Calu3 (cell line): ENCODE results near the gene CD28. TPM values are rescaled to one million over a fixed set of nuclear protein-coding genes. Genes with fewer than 3 reads are reported as not detected.

Source experiments
- BruUV-seq: library from RNA; stranded (reverse); fragments of 400-500 nt; replicated peaks from 2 replicates; lab custom pipeline; 2021; lab: Mats Ljungman, UMichigan
- CTCF ChIA-PET: fragments of 300-600 bp; sonication (Branson Sonifier 250); formaldehyde crosslinking; loops from one replicate; lab custom pipeline; 2022; ENCODE audit warnings: antibody characterized with exemption; lab: Charles Lee
- DNase-seq: peaks from one replicate; pipeline ENCODE4 v3.0.0; 2022
- H3K27ac Mint-ChIP-seq: one replicate; pipeline ENCODE4 v1.8.0; 2022; ENCODE audit warnings: mixed read lengths; ENCODE audit not compliant: unreplicated experiment
- H3K27me3 Mint-ChIP-seq: one replicate; pipeline ENCODE4 v1.8.0; 2022; ENCODE audit warnings: mixed read lengths; ENCODE audit not compliant: unreplicated experiment
- H3K36me3 Mint-ChIP-seq: one replicate; pipeline ENCODE4 v1.8.0; 2022; ENCODE audit warnings: mild to moderate bottlenecking, moderate library complexity, mixed read lengths; ENCODE audit not compliant: insufficient read depth, unreplicated experiment
- H3K4me1 Mint-ChIP-seq: one replicate; pipeline ENCODE4 v1.8.0; 2022; ENCODE audit warnings: mild to moderate bottlenecking, low read depth, mixed read lengths; ENCODE audit not compliant: unreplicated experiment
- H3K4me3 Mint-ChIP-seq: one replicate; pipeline ENCODE4 v1.8.0; 2022; ENCODE audit warnings: mild to moderate bottlenecking, low read depth, moderate library complexity, mixed read lengths; ENCODE audit not compliant: unreplicated experiment
- H3K9me3 Mint-ChIP-seq: one replicate; pipeline ENCODE4 v1.8.0; 2022; ENCODE audit warnings: low read depth, mixed read lengths; ENCODE audit not compliant: unreplicated experiment
- intact Hi-C: fragments of 100-400 bp; cut with micrococcal nuclease; formaldehyde crosslinking; loops from one replicate; pipeline ENCODE4 v1.10.0; 2022; ENCODE audit not compliant: unreplicated experiment
- total RNA-seq: library from RNA; stranded (reverse); gene quantifications from 2 replicates; pipeline ENCODE4 v1.2.3, GENCODE V29; 2022
- TF ChIP-seq, protein P1 (sequence below): fragments of 200-600 bp; IDR thresholded peaks from one replicate; pipeline ENCODE4 v1.8.0; 2022; ENCODE audit warnings: antibody characterized with exemption; ENCODE audit not compliant: unreplicated experiment

The CD28 gene
- total RNA-seq, 1 experiment from 2014 or later: not detected

DNA sequence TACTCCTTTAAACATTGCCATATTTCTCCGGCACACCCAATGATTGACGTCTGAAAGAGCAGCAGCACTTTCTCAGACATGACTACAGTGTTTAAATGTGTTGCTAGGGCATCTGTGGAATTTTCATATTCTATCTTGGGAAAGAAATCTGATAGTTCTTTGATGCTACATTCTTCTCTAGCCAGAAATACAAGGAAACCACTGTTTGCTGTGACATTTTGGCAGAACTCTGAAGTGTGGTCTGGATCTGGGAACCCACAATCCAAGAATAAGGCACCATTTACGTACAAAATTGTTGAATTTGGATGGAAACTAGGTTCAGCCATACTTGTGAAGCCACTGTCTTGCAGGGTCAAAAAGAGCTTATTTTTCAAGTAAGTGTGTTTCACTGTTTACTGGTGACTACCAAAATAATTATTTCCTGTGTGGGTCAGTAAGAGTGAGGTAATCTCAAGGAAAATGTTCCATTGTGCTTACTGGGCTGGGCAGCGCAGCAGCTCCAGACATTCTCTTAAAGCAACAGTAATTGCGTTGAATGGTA, 21.3 kb upstream of the CD28 start:
- no TSS peak for BruUV-seq
- H3K27me3 Mint-ChIP-seq: no peaks in the 10 kb centered on the region

DNA sequence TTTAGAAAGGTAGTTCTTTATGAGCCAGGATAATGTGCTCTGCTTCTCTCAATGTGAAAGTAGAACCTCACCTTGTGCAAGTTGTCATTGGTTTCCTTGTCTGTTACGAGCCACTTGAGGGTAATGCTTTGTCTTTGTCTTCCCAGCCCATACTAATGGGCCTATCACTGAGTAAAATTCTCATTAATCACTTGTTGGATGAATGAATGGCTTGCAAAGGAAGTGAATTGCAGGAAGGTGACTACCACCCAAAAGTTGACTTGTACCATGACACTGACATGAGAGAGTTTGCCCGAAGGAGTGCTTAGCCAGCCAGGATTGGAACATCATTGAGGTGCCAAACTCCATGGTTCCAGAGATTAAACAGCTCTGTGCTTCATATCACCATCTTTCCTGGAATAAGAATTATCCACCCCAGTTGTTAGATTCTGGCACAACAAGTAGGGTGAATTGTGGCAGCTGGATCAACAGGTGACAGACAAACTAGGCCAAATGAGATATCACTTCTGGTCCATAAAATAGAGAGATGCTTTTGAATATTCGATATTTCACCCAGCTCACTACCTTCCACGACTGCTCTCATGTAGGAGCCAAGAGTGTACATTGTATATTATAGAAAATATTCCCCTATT, 20.5 kb upstream of the CD28 start:
- Mint-ChIP-seq H3K36me3 (peaks cover 23% of the 10 kb centered on the region), H3K4me3 (no peak overlapping the region), H3K4me1 (peaks cover 80% of the 10 kb centered on the region), H3K9me3 (no peaks in the 10 kb centered on the region), H3K27me3 (no peaks in the 10 kb centered on the region), H3K27ac (peak overlapping the region; percentile 100)
- DNase-seq: no peak
- intact Hi-C loops: loop anchor here (1.0 to 2.0 kb wide), 2 partner anchors 97 to 125 kb away; no protein-coding TSS in a partner anchor
- CTCF ChIA-PET: interaction anchor here (1.4 to 2.6 kb wide), 3 partner anchors 14 to 129 kb away, joined by 3 to 15 read pairs (median 12); no protein-coding TSS in a partner anchor
- no TSS peak for BruUV-seq
- TF ChIP-seq, protein P1, sequence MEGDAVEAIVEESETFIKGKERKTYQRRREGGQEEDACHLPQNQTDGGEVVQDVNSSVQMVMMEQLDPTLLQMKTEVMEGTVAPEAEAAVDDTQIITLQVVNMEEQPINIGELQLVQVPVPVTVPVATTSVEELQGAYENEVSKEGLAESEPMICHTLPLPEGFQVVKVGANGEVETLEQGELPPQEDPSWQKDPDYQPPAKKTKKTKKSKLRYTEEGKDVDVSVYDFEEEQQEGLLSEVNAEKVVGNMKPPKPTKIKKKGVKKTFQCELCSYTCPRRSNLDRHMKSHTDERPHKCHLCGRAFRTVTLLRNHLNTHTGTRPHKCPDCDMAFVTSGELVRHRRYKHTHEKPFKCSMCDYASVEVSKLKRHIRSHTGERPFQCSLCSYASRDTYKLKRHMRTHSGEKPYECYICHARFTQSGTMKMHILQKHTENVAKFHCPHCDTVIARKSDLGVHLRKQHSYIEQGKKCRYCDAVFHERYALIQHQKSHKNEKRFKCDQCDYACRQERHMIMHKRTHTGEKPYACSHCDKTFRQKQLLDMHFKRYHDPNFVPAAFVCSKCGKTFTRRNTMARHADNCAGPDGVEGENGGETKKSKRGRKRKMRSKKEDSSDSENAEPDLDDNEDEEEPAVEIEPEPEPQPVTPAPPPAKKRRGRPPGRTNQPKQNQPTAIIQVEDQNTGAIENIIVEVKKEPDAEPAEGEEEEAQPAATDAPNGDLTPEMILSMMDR: no peak

More for the DNA sequence above, 21.3 kb upstream of the CD28 start:
- CTCF ChIA-PET: interaction anchor here (1.4 to 2.6 kb wide), 3 partner anchors 14 to 130 kb away, joined by 3 to 15 read pairs (median 12); no protein-coding TSS in a partner anchor
- no peaks in the 10 kb centered on the region for H3K9me3 Mint-ChIP-seq
- peaks cover 80% of the 10 kb centered on the region for H3K4me1 Mint-ChIP-seq
- TF ChIP-seq, protein P1: no peak
- H3K36me3 Mint-ChIP-seq: peaks cover 23% of the 10 kb centered on the region
- peak overlapping the region; percentile 100 for H3K27ac Mint-ChIP-seq
- no peak overlapping the region for H3K4me3 Mint-ChIP-seq
- peak; percentile 30 for DNase-seq
- intact Hi-C loops: loop anchor here (1.0 to 2.0 kb wide), 2 partner anchors 98 to 126 kb away; no protein-coding TSS in a partner anchor

DNA sequence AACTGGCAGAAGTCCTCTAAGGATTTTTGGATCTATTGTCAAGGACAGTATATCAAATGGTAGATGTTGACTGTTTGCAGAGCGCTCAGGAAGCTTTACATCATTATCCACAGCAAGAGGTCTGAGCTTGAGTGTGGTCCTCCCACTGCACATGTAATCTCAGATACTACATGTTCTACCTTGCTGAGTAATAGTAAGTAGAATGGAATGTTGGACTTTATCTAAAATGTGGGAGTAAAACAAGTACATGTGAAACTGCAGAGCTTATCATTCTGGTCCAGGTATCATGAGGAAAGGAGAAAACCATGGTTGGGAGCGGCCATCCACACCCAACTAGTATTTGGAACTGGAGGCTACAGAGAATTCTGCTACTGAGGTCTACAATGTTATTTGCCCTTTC, 19.3 kb upstream of the CD28 start:
- Mint-ChIP-seq H3K27ac (peak overlapping the region; percentile 100), H3K4me1 (peaks cover 73% of the 10 kb centered on the region), H3K4me3 (no peak overlapping the region), H3K36me3 (peaks cover 23% of the 10 kb centered on the region), H3K9me3 (no peaks in the 10 kb centered on the region), H3K27me3 (no peaks in the 10 kb centered on the region)
- TF ChIP-seq, protein P1: no peak
- intact Hi-C loops: no loop called here
- CTCF ChIA-PET: no interaction called here
- no peak for DNase-seq
- BruUV-seq: no TSS peak

DNA sequence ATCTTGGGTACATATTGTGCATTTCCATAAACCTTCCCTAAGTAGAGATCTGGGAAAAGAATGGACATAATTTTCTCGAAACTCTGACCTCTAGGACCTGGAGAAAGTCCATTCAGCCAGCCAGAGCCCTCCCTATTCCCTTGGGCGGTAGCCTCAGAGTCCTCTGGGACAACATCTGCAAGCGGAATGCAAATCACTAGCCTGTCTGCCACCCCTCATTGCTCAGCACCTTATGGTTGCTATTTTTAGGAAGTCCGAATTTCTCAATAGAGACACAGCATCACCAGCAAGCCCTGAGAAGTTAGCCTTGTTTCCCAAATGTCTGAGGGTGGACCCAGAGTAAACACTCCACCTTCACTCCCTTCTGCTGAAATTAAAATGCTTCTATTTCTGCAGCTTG, 17.6 kb upstream of the CD28 start:
- Mint-ChIP-seq H3K9me3 (no peaks in the 10 kb centered on the region), H3K4me3 (no peak overlapping the region), H3K4me1 (peaks cover 56% of the 10 kb centered on the region), H3K36me3 (peaks cover 12% of the 10 kb centered on the region), H3K27me3 (no peaks in the 10 kb centered on the region), H3K27ac (no peak overlapping the region)
- CTCF ChIA-PET: no interaction called here
- TF ChIP-seq, protein P1: no peak
- no peak for DNase-seq
- intact Hi-C loops: no loop called here
- BruUV-seq: no TSS peak
